IPS-NIHi7 (cell line): Measurements from ENCODE around the gene NMRAL1.

Experiments used
- DNase-seq: peaks from one replicate; pipeline ENCODE4 v3.0.0; 2012; ENCODE audit warnings: mixed read lengths; ENCODE audit errors: extremely low spot score

NMRAL1 gene

GRCh38 chr16:4505356-4506147 lies 31.1 kb upstream of the NMRAL1 start:
- DNase-seq: no peak

GRCh38 chr16:4501071-4501478 lies 26.6 kb upstream of the NMRAL1 start:
- no peak for DNase-seq

GRCh38 chr16:4500272-4500671 lies 25.8 kb upstream of the NMRAL1 start:
- peak; percentile 61 for DNase-seq

DNA sequence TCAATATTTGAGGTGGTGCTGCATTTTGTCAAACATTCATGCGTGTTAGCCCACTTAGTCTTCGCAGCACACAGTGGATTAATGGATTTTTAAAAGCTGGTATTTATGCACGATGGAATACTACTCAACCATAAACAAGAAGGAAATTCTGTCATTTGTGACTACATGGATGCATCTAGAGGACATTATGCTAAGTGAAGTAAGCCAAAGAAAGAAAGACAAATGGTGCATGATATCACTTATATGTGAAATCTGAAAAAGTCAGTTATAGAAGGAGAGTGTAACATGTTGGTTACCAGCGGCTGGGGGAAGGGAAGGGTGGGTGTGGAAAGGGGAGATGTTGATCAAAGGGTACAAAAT lies 24.8 kb upstream of the NMRAL1 start:
- DNase-seq: no peak

DNA sequence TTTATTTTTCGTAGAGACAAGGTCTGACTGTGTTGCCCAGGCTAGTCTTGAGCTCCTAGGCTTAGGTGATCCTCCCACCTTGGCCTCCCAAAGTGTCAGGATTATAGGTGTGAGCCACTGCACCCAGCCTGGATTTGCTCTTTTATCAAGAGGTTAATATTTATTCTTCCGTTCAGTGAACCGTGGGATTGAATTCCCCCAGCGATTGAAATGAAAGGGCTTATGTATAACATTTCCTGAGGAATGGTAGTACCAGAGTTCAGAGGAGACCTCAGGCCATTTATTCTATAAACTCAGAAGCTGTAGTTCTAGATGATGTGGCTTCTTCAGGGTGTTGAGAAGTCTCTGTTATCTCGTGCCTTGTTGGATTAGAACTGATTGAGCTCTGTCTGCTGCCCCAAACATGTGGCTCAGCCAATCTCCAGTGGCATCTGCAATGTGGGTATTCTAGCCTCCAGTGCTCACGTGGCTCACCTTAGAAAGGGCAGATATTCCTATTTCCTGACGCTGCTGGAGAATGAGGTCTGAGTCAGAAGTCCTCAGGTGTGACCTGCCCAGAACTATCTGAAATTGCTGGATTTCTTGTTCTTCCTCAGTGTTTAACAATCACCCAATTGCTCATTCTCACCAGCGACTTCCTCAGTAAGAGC lies 24.2 kb upstream of the NMRAL1 start:
- no peak for DNase-seq

- DNase-seq: no peak
Measured at GRCh38 chr16:4496305-4496704, 21.9 kb upstream of the NMRAL1 start.

GRCh38 chr16:4495766-4496165 lies 21.3 kb upstream of the NMRAL1 start:
- no peak for DNase-seq

GRCh38 chr16:4494746-4495490 lies 20.5 kb upstream of the NMRAL1 start:
- peak; percentile 32 for DNase-seq

- no peak for DNase-seq
Measured at GRCh38 chr16:4491898-4492297, 17.5 kb upstream of the NMRAL1 start.

DNA sequence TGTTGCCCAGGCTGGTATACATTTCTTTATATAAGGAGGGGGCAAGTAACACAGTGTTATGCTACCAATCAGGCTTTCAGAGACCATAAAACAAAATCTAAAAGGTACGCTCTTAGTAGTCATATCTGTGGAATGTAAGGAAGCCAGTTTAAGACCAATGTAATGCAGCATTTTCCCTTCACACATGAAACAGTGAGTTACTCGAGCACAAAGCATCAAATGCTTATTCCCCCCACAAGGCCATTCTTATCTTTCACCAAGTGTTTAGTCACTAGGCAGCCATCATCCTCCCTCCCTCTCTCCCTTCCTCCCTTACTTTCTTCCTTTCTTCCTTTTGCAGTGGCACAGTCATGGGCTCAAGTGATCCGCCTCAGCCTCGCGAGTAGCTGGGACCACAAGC lies 14.6 kb upstream of the NMRAL1 start:
- DNase-seq: no peak

GRCh38 chr16:4488499-4488967 lies 14.1 kb upstream of the NMRAL1 start:
- no peak for DNase-seq

DNA sequence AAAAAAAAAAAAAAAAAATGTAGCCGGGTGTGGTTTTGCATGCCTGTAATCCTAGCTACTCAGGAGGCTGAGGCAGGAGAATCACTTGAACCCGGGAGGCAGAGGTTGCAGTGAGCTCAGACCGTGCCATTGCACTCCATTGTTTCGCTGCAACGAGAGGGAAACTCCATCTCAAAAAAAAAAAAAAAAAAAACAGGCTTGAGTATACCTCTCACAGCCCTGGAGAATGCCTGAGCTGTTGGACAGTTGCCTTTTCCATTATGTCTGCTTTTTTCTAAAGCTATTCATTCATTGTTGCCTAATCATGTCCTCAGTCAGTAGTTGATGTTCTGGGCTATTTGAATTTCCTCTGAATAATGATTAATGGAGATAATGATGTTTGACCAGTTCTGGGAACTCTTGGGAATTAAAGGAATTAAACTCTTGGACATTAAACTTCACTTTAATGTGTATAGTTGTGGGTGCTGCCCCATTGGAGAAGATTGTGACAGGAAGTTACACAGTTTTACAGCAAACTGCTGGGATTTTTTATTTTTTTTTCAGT lies 13.6 kb upstream of the NMRAL1 start:
- DNase-seq: no peak

DNA sequence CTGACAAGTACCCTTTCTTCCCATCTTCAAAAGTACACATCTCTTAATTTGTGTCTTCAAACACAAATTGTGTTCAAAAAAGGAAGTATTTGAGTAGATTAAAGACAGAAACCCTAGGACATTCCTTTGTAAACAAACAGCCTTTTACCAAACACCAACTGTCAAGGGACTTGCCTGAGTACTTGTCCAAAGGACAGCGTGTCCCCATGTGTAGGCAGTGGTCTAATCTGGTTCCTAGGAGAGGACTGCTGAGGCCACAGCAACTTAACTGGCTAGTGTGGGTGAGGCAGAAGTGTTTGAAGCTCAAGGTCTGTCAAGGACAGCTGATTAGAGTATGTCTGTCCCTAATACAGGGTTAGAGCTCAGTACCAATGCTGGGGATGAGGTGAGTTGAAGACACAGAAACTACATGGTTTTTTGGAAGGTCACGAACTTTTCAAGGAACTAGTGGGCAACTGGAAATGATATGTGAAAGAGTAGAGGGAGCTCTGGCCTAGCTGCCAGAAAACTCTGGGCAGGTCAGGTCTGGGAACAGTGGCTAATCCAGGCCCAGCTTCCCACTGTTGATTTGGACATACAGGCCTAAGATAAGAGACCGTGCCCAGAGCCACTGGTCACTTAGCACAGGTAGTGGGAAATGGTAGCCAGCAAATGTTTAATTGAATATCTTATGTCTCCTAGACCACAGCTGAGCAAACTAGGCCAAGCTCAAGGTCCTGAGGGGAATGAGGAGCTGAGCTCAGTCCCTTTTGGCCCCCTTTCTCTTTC lies 11.9 kb upstream of the NMRAL1 start:
- DNase-seq: no peak

GRCh38 chr16:4481963-4482362 lies 7.5 kb upstream of the NMRAL1 start:
- no peak for DNase-seq

- DNase-seq: no peak
Measured at GRCh38 chr16:4481526-4481925, 7.1 kb upstream of the NMRAL1 start.

DNA sequence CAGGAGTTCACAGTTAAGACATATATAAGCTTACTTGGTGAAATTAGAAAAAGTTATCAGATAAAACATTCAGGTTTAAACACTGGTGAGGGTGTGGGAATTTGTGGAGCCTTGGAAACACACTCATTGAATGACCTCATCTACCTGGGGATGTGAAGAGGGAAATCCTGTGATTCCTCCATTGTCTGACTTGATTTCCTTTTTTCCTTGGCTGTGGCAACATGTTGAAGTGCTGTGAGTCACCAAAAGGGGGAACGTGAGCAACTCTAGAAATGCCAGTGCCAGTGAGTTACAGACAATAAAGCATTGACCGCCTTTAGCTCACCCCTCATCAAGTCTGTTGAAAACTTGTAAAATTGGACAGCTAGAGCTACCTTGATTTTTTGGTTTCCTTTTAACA lies 3.5 kb upstream of the NMRAL1 start:
- no peak for DNase-seq

DNA sequence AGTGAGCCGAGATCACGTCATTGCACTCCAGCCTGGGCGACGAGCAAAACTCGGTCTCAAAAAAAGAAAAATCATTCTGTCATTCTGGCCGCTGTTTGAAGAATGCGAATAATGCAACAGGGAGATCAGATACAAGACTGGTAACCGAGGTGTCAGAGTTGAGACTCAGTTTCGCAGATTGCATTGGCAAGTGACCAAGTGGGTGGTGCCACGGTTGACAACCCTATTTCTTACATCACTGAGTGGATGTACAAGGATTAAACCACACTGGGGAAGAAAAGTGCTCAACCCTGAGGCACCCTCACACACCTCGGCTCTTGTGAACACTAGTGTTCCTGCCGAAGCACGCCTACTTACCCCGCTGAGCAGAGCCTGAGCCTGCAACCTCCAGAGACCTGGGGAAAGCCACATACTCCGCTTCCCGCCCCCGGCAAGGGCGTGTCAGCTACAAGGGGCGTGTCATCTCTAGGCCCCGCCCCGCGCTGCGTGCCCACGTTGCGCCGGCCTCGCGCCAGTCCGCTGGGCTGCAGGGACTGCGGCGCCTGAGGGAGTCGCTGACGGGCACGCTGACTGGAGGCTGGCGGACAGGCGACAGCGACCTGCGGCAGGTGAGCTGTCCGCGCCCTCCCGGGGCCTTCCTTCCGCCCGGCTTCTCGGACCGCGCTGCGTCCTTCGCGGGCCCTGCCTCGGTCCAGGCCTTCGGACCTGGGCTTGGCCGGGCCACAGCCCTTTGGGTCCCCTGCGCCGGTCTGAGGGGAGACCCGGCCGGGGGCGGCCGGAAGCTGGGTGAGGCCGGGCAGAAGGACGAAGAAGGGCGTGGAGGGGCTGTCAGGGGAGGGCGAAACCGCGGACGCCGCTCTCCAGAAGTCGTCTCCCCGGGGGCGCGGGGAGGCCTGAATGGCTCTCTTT lies 1.7 kb upstream of the NMRAL1 start, which contains the start of gene HMOX2:
Gene HMOX2, plus strand, starts transcription at position 519 of the 909 bp plus-strand sequence. CDS start 29,127 bp downstream, outside the sequence.
- peak; percentile 97 for DNase-seq

DNA sequence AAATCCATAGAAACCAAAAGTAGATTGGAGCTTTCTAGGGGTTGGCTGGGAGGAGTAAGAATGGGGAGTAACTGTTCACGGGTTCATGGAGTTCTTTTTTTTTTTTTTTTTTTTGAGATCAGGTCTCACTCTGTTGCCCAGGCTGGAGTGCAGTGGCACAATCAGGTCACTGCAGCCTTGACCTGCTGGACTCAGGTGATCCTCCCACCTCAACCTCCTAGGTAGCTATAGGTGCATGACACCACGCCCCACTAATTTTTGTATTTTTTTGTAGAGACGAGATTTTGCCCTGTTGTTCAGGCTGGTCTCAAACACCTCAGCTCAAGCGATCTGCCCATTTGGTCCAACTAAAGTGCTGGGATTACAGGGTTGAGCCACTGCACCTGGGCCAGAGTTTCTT lies 1.5 kb downstream of the NMRAL1 start:
- no peak for DNase-seq

- no peak for DNase-seq
Measured at GRCh38 chr16:4471869-4472268, 2.6 kb downstream of the NMRAL1 start.

- no peak for DNase-seq
Measured at GRCh38 chr16:4468972-4469371, 5.5 kb downstream of the NMRAL1 start.
